VCaP (cell line): ENCODE data around the gene LGALS9B.
"Not testable (repeated sequence)": the region's sequence is repeated elsewhere in the genome, so short reads cannot be mapped to it uniquely, and the experiment has no call there.

ENCODE experiments used
- H3K27ac ChIP-seq: fragments of 450-650 bp; 2 replicates; pipeline ENCODE4 v1.5.1; 2017

LGALS9B gene

GRCh38 chr17:20467447-20467846 lies at the start of gene LGALS9B:
Gene LGALS9B (minus strand): TSS chr17:20467539. CDS start chr17:20467470, 69 bp downstream.
- H3K27ac ChIP-seq, result not testable (repeated sequence)

- not testable (repeated sequence) for H3K27ac ChIP-seq
Measured at GRCh38 chr17:20516986-20517385, 49.6 kb upstream of the LGALS9B start.

- H3K27ac ChIP-seq, result not testable (repeated sequence)
Measured at GRCh38 chr17:20515099-20515498, 47.8 kb upstream of the LGALS9B start.

- not testable (repeated sequence) for H3K27ac ChIP-seq
Measured at GRCh38 chr17:20513539-20513938, 46.2 kb upstream of the LGALS9B start.

DNA sequence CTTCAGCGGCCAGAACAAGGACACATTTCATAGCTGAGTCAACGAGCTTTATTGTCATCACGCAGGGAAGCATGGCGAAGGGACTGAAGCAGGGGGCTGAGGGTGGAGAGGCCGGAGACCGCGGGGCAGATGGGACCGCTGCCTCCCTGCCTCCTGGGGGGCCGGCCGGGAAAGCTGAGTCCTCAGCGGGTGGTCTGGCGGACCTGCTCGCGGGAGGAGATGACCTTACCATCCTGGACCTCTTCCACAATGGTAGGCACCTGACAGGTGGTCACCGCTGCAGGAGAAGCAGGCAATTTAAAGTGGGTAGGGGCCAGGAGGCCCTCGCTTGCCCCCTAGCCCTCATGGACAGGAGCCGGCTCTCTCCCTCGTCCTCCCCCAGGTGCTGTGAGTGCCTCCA lies 45.0 kb upstream of the LGALS9B start:
- not testable (repeated sequence) for H3K27ac ChIP-seq

- H3K27ac ChIP-seq, result not testable (repeated sequence)
Measured at GRCh38 chr17:20511778-20512177, 44.4 kb upstream of the LGALS9B start.

- not testable (repeated sequence) for H3K27ac ChIP-seq
Measured at GRCh38 chr17:20505333-20505732, 38.0 kb upstream of the LGALS9B start.

GRCh38 chr17:20504388-20505066 lies 37.2 kb upstream of the LGALS9B start:
- H3K27ac ChIP-seq, result not testable (repeated sequence)

DNA sequence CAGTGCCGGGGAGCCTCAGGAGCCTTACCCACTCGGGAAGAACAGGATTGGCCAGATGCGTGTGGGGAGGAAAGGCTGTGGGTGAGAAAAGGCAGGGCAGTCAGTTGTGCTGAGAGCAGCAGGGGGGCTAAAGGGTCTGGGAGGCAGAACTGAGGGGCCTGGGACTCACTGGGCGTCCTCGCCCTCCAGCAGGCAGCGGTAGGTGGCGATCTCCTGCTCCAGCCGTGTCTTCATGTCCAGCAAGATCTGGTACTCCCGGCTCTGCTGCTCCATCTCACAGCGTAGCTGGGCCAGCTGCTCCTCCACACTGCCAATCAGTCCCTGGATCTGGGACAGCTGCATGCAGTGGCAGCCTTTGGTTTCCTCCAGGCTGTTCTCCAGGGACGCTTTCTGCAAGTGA lies 34.6 kb upstream of the LGALS9B start:
- not testable (repeated sequence) for H3K27ac ChIP-seq

GRCh38 chr17:20500346-20500745 lies 33.0 kb upstream of the LGALS9B start:
- not testable (repeated sequence) for H3K27ac ChIP-seq

DNA sequence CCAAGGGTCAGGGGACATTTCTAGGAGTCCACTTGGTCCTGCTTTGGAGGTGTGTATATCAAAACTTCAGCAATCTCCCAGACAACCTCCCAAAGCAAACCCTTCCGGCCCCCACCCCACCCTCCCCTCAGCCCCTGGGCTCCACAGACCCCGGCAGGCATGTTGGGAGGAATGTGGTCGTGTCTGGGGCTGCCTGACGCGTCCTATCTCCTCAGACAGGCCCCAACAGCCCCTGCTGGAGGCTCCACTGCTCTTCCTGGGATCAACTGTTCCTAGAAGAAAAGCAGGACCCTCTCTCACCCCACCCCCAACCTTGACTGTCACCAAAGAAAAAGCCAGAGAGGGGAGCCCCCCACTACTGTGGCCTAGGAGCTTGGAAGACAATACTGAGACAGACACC lies 28.1 kb upstream of the LGALS9B start:
- not testable (repeated sequence) for H3K27ac ChIP-seq

DNA sequence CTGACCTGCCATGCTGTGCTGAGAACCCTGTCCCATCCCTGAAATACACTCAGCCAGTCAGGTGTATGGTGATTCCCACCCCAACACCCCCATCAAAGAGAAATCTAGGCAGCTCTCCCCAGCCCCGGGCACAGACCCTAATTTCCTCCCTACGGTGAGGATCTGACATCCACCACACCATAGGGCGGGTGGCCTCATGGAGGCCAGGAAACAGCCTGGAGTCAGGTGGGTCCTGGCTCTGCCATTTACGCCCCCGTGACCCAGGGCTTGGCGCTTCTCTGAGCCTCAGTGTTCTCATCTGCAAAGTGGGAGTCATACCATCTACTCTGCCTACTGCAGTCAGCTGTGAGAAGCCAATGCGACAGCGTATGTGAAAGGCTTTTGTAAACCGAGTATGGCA lies 27.4 kb upstream of the LGALS9B start:
- not testable (repeated sequence) for H3K27ac ChIP-seq

GRCh38 chr17:20494147-20494546 lies 26.8 kb upstream of the LGALS9B start:
- H3K27ac ChIP-seq, result not testable (repeated sequence)

- H3K27ac ChIP-seq, result not testable (repeated sequence)
Measured at GRCh38 chr17:20492971-20493370, 25.6 kb upstream of the LGALS9B start.

GRCh38 chr17:20492099-20492498 lies 24.8 kb upstream of the LGALS9B start:
- not testable (repeated sequence) for H3K27ac ChIP-seq

GRCh38 chr17:20484930-20485329 lies 17.6 kb upstream of the LGALS9B start:
- H3K27ac ChIP-seq, result not testable (repeated sequence)

GRCh38 chr17:20479889-20480591 lies 12.7 kb upstream of the LGALS9B start:
- not testable (repeated sequence) for H3K27ac ChIP-seq

DNA sequence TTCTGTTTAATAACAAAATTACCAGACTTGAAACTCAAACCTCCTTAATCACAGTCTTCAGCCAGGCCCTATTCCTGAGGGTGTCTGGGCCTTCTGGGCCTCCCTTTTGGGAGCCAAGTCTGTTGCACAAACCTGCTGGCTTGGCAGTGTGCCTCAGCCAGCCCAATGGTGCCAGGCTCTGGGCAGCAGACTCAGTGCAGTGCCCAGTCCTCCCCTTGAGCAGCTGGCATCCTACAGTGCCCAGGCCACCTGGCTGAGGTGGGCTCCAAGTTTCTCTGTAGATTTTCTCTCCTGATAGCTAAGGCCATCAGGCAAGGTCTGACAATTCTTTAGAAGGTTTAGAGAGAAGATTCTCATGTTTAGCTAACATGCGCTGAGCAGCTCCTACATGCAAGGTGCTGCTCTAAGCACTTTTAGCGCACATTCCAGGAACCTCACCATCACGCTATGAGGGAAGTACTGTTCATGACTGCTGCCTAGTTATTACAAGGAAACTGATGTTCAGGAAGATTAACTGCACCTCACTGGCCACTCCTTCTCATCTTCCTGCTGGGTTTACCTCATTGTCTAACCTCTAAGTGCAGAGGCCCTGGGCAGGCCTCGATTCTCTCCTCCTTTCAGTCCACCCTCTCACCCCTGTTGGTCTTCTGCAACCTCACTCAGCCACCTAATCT lies 10.2 kb upstream of the LGALS9B start:
- H3K27ac ChIP-seq, result not testable (repeated sequence)

DNA sequence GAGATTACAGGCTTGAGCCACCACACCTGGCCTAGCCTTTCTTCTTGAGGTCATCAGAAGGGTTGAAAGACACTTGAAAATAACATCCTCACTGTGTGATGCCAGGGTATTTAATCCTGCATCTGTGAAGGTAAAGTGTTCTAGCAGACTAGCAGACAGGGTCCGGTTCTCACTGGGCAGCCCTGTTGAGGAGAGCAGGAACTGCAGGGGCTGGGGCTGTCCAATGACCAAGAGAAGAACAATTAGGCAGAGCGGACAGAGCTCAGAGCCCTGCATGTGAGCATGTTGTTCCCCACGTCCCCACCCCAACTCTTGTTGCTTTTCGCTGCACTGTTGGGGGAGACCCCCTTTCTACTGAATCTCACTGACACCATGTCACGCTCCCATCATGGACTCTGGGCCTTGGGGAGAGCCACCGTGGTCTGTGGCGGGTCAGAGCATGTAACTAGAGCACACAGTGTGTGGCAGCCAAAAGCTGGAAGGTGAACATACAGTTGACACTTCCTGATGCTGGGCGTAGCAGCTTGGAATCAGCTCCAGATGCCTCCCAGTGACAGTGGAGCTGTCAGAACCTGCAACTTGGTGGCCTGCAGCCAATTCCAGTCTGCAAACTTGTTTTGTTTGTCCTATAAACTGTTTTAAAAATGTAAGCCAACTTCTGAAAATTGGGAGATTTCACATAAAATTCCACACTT lies 7.9 kb upstream of the LGALS9B start:
- not testable (repeated sequence) for H3K27ac ChIP-seq

- H3K27ac ChIP-seq, result not testable (repeated sequence)
Measured at GRCh38 chr17:20474081-20474480, 6.7 kb upstream of the LGALS9B start.

DNA sequence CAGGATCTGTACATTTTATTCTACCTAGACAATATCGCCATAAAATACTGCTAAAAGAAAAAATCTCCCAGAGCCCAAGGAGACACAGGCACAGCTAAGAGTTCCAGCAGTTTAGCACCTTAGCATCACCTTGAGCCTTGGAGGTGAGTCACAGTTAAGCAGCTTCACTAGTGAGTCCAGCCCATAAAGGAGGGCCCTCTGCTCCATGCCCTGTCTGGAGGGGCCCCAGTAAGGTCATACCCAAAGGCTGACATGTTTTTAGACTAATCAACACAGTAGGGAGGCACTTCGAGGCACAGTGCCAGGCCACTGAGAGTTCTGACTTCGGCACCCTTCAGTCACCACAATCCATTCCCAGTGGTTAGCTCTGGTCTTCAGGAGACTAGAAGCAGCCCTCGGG lies 2.6 kb upstream of the LGALS9B start:
- H3K27ac ChIP-seq, result not testable (repeated sequence)

DNA sequence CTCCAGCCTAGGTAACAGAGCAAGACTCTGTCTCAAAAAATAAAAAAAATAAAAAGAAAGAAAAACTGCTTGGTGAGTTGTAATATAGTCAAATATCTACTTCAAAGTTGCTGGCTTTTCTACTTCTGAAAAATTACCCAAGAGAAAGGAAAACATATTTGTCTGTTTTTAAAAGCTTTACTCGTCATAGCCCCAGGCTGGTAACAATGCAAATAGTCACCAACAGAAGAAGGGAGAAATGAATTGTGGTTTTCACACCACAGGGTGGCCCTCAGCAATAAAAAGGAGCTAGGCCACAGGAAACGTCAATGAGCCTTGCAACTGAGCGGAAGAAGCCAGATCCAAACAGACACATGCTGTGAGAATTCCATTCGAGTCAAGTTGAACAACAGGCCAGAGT lies 1.8 kb upstream of the LGALS9B start:
- not testable (repeated sequence) for H3K27ac ChIP-seq
